Glomerular visceral epithelial cell (primary cell): ENCODE results near the gene MOGAT3.
"Not testable (repeated sequence)": the region's sequence is repeated elsewhere in the genome, so short reads cannot be mapped to it uniquely, and the experiment has no call there.

Experiments
- DNase-seq: peaks from one replicate; pipeline ENCODE4 v3.0.0-alpha.2; 2016; ENCODE audit errors: extremely low spot score

Gene MOGAT3

DNA sequence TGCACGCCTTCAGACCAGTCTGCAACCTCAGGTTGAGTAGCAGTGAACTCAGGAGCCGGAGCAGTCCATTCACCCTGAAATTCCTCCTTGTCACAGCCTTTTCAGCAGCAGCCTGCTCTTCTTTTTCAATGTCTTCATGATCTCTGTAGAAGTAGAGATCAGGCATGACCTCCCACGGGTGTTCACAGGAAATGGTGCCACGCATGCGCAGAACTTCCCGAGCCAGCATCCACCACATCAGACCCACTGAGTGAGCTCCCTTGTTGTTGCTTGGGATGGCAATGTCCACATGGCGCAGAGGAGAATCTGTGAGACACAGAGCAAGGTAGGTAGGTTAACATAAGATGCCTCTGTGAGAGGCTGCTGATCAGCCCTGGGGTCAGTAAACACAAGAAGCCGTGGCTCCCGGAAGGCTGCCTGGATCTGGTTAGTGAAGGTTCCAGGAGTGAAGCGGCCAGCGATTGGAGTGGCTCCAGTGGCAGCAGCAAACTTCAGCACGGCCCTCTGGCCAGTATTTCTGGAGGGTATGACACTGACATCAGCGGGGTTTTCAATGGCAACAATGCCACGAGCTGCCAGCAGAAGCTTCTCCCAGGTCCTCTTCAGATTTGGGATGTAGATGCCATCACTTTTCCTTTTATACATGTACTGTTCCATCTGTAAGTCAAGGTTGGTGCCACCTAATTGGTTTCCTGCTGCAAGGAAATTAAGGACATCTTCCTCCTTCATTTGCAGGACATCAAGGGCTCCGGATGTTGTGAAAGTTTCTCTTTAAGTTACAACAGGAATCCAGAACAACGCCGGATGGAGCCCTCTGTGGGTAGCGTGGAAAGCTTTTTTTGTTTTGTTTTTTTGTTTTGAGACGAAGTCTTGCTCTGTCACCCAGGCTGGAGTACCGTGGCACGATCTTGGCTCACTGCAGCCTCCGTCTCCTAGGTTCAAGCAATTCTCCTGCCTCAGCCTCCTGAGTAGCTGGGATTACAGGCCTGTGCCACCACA is 3.2 kb upstream of the MOGAT3 start:
- DNase-seq, result not testable (repeated sequence)

DNA sequence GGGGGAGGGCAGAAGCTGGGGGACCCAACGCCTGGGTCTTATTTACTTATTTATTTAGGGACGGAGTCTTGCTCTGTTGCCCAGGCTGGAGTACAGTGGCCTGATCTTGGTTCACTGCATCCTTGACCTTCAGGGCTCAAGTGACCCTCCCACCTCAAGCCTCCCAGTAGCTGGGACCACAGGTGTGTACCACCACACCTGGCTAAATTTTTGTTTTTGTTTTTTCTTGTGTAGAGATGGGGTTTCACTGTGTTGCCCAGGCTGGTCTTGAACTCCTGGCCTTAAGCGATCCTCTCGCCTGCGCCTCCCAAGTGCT is 1.7 kb upstream of the MOGAT3 start:
- DNase-seq, result no peak

DNA sequence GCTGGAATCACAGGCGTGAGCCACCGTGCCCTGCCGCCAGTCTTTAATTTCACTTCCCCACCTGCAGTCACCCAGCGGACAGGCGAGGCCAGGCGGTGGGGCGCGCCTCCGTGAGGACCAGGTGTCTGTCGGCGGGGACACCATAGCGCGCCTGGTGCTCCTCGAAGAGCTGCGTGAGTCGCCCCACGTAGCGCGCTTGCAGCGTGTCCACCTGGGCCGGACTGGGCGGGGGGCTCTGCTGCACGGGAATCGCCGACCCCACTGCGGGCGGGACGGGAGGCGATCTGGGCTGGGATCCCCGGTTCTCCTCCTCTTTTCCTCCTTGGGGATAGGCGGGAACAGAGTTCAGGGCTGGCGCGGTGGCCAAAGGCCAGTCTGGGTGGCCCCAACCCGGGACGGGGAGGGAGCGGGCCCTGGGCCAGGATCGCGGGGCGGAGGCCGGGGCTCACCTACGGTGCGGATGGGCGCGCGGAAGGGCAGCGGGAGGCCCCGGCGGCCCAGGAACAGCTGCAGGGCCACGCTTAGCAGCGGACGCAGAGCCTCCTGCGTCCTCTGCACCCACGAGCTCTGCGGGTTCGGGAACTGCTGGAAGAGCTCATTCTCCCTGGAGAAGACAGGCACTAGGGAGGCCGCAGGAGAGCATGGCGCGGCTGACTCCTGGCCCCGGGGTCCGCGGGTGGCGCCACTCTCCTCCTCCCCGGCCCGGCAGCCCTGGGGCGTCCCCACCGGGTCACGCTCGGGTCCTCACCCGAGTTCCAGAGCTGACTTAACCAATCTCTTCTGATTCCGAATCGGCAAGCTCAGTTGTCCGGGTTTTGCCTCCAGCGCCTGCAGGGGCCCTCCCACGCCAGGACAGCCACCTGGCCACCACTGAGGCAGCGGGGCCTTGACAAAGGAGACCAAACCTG is 1.1 kb upstream of the MOGAT3 start:
- DNase-seq, result no peak

DNA sequence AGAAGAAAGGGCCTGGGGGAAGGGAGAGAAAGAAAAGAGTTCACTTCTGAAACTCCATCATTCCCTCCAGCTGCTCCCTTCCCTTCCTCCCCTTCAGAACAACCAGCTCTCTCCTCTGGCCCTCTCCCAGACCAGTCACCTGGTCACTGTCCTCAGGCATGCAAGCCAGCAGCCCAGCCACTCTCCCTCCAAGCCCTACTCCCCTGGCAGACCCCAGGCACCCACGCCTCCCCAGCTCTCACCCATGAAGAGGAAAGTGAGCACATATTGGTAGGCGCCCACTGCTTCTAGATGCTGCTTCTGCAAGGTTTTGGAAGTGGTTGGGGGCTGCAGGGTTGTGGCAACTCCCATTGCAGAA is 353 bp downstream of the MOGAT3 start:
- no peak for DNase-seq

DNA sequence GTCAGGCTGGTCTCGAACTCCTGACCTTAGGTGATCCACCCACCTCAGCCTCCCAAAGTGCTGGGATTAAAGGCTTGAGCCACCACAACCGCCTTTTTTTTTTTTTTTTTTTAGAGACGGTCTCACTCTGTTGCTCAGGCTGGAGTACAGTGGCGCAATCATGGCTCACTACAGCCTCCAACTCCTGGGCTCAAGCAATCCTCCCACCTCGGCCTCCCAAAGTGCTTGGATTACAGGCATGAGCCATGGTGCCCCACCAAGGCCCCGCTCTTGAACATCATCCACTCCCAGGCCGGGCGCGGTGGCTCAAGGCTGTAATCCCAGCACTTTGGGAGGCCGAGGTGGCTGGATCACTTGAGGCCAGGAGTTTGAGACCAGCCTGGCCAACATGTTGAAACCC is 1.3 kb downstream of the MOGAT3 start:
- DNase-seq, result not testable (repeated sequence)

DNA sequence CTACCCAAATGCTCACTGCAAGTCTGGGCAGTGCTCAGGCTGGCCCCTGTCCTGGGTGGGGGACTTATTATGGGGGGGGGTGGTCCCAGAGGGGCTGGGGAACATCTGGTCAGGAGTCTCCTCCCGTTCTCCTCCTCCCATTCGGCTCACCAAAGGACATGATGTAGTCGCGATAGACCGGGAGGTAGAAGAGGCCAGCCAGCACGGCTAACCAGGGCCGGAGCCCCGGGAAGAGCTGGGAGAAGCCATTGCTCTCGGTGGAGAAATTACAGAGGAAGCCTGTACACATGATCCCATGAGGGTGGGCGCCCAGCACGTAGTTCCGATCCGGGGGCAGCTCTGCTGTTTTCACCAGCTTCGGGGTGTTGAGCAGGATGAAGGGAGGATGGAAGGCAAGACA is 2.4 kb downstream of the MOGAT3 start:
- DNase-seq, result no peak

DNA sequence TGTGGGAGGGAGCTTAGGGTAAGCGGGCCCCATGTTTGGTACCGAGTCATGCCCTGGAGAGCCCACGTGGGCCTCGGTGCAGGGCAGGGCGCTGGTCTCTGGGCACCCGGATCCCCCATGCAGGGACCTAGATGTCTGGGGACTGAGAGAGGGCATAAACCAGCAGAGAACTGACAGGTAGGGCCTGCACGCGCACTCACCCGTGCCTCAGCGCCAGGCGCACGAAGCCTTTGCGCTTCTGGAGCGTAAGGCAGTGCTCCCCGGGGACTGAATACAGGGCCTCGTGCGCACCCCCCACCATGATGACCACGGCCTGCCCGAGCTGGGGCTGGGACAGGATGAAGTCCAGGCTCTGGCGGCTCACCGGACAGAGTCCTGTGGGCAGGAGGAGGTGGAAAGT is 2.8 kb downstream of the MOGAT3 start:
- no peak for DNase-seq

DNA sequence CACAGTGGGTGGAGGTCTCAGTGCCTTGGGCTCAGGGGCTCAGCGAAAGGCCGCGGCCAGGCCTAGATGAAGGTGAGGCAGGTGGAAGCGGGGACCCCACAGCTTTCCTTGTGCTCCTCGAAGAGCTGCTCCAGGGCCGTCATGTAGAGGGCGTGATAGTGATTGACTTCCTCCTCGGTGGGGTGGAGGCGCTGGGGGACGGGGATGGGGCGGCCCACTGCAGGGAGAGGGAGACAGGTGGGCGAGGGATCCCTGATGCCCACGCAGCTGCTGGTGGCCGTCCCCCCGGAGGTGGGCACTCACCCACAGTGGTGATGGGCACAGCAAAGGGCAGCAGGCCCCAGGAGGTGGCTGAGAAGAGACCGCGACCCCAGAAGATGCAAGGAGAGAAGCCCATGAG is 5.0 kb downstream of the MOGAT3 start:
- DNase-seq, result no peak

DNA sequence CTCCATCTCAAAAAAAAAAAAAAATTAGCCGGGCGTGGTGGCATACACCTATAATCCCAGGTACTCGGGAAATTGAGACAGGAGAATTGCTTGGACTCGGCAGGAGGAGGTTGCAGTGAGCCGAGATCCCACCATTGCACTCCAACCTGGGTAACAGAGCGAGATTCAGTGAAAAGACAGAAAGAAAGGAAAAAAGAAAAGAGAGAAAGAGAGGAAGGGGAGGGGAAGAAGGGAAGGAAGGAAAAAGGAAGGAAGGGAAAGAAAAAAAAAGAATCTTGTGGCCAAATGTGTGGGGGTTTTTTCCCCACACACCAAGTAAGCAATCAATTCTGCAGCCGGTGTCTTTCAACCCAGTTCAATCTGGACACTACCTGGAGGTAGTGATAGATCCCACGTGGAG is 11.7 kb downstream of the MOGAT3 start:
- no peak for DNase-seq

DNA sequence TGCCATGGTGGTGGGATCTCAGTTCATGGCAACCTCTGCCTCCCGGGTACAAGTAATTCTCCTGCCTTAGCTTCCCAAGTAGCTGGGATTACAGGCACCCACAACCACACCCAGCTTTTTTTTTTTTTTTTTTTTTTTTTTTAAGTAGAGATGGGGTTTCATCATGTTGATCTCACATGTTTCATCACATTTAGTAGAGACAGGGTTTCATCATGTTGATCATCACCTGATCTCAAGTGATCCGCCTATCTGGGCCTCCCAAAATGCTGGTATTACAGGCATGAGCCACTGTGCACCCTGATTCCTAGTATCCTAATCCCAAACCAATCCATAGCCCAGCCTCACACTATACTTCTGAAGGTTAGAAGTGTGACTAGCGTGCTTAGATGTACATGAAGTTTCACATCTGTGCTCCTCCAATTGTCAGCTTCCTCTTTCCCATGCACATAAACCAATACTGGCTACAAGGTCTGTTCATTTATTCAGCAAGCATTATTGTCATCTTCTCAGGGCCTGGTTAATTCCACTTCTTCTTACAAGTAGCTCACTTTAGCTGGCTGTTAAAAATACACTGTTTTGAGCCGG is 13.9 kb downstream of the MOGAT3 start:
- no peak for DNase-seq

DNA sequence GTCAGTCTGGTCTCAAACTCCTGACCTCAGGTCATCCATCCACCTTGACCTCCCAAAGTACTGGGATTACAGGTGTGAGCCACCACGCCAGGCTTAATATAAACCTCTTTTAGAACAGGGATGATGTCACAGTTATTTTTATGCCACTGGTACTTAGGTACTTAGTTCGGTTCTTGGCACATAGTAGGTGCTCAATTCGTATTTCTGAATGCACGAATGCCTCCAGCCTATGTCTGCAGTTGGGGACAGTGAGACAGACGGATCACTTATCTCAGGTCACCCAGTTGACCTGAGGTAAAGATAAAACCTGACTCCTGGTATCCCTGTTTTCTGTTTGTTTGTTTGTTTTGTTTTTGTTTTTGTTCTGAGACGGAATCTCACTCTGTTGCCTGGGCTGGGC is 14.6 kb downstream of the MOGAT3 start:
- DNase-seq, result no peak

DNA sequence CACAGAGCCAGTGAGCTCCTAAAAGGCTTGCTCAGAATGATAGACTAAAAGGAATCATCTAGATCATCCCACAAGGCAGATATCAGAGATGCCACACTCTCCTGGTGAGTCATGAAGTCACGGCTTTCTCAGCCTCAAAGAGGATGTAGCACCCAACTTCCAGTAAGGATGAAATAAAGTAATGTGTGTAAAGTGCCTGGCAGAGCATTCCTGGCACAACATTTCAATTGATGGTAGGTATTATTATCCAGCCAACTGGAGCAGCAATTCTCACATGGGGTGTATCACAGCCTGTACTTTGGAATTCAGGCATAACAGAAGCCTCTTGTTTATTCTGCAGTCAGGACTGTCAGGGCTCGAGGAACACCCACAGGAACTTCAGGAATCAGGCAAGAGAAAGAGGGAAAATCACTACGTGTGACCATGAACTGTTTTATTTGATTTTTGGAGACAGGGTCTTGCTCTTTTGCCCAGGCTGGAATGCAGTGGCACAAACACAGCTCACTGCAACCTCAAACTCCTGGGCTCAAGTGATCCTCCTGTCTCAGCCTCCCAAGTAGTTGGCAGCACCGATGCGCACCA is 15.5 kb downstream of the MOGAT3 start:
- peak; percentile 54 for DNase-seq

DNA sequence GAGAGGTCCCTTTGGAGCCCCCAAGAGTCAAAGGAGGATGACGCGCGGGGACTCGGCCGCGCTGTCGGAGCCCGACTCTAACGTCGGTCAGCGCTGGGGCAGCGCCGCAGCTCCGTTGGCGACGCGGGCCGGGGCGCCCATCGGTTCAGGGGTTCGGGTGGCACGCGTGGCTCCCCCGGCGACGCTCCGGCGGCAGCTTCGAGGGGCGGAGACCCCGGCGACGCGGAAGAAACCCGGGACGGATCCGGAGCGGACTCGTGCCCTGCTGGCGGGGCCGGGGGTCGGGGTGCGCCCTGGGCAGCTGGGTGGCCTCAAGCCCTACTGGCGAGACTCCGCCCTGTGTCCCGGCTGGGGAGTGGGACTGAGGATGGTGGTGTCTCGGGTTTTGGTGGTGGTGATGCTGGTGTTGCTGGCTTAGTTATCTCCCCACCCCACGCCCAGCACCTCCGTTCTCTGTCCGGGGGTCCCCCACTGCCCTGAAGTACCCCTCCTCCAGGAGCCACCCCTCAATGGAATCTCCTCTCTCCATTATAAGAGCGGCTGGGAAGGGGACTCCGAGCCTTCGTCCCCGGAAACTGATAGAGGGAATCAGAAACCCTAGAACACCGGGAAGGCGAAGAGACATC is 20.6 kb downstream of the MOGAT3 start, which contains the start of gene NAT16:
Gene NAT16 (minus strand): TSS at position 164 of the 626 bp plus-strand sequence. CDS start 5,486 bp downstream, outside the sequence.
- no peak for DNase-seq

DNA sequence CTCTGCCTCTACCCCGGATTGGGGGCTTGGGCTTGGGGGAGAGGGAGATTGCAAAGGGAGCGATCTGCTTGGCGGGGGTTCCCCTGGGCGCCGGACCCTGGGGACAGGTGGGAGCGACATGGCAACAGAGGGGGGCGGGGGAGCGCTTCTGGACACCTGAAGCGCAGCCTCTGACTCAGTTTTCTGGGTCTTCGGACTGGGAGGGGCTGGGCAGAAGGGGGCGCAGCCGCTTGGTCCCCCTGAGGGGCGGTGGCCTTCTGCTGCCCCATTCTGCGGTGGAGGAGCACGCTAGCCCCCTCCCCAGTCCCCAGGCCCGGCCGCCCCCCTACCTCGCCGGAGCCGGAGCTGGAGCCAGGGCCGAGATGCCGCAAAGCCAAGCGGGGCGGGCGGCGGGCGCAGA is 21.1 kb downstream of the MOGAT3 start:
- DNase-seq, result no peak

DNA sequence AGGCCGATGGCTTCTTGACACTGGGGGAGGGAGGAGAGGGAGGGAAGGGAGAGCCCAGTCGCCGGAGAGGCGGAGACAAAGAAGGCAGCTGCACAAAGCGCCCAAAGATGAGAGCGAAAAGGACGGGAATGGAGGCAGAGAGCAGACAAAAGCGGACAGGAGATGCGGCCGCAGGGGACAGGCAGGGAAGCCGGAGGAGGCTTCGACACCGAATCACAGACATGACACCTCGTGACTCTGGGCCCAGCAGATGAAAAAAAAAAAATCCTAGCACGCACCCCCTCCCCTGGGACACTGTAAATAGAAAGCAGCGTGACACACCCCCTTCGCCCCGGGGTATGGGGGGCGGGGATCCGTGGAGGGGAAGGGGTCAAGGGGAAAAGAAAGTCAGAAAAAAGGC is 21.7 kb downstream of the MOGAT3 start:
- no peak for DNase-seq

DNA sequence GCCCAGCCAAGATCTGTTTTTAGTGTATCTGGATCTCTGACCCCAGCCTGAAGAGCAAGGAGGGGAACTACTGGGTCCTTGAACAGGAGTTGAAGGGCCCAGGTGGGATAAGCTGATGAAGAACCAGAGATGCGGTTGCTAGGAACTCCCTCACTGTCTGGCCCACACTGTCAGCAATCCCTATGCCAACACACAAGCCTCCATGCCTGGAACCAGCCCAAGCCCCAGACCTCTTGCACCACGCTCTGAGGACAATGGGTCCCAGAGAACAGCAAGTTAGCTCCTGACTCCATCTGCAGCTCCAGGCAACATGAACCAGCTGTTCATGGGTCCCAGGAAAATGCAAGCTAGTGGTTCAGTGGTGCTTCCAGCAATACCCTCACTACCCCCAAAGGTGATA is 23.2 kb downstream of the MOGAT3 start:
- DNase-seq, result no peak

DNA sequence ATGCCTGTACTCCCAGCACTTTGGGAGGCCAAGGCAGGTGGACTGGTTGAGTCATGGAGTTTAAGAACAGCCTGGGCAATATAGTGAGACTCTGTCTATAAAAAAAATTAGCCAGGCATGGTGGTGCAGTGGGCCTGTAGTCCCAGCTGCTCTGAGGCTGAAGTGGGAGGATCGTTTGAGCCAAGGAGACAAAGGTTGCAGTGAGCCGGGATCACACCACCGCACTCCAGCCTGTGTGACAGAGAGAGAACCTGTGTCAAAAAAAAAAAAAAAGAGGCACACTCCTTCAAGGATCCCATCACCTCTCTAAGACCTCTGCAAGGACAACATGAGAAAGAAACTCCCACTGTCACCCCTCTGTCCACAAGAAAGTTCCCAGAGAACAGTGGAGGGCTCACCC is 25.2 kb downstream of the MOGAT3 start:
- DNase-seq, result no peak

DNA sequence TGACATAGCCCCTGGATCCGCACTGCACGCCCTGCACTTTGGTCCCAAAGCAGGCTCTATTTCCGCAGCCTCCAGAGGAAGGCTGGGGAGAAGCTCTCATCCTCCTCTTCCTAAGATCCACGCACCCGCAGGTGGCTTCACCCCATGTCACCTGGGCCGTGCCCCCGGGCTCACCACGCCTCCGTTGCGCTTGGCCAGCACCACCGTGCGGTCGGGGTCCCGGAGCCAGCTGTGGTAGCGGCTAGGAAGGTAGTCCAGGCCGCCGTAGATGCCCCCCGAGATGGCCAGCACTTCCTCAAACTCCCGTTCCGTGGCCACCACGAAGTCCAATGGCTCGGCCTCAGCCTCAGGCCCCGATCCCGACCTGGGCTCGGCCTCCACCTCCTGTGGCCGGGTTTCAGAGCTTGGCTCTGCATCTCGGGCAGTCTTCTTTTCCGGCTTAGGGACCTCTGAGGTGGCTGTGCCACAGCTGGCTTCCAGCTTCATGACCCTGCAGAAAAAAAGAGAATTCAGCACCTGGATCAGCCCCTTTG is 26.4 kb downstream of the MOGAT3 start:
- DNase-seq, result no peak

DNA sequence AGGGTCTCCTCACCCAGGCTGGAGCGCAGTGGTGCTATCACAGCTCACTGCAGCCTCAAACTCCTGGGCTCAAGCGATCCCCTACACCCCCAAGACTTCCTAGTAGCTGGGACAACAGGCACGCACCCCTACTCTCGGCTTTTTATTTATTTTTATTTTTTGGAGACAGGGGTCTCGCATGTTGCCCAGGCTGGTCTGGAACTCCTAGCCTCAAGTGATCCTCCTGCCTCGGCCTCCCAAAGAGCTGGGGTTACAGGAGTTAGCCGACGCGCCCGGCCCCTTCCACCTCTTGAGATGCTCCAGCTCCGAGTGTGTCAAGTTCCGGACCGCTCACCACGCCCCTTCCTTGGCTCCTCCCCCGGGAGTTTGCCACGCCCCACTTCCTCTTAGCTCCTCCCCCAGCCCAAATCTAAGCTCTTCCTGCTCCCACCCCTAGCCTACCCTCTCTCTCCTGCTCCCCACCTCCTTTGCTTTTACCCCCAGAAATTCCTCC is 27.0 kb downstream of the MOGAT3 start:
- peak; percentile 56 for DNase-seq

DNA sequence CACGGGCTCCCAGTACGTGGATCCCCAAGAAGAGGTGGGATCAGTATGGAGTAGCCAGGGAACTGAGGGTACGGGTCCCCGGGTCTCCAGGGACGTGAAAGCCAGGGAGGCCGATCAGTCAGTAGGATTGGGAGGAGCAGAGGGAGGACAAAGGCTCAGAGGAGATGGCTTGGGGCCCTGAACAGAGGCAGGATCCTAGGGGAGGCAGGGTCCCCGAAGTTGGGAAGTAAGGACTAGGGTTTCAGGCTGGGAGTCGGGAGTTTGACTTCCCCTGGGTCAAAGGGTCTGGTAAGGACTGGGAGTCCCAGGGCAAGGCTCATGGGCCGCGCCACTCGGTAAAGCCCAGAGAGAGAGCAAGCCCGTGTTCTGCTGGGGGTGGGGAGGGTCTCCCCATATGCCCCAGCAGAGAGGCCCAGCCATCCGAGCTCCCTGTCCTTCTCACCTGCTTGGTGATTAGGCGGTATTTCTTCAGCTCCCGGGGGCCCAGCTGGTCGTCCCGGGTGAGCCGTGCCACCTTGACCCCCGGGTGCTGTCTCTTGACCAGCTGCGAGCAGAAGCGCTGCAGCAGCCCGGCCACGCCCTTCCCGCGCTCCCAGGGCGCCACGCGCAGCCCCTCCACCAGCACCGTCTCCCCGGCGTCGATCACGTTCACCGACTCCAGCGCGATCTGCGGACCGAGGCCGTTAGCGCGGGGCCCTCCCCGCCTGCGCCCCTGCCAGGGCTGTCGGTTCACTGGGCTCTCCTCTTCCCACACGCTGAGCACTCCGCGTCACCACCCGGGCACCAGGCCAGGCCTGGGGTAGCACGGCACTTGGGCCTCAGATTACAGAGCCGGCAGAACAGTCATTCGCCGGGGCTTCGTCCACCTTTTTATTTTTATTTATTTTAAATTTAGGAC is 27.7 kb downstream of the MOGAT3 start:
- DNase-seq, result peak; percentile 81
